NK-92 (cell line): ENCODE data around the gene CYP19A1.
"Not testable (repeated sequence)": the region's sequence is repeated elsewhere in the genome, so short reads cannot be mapped to it uniquely, and the experiment has no call there.

Experiments
- DNase-seq: peaks from one replicate; lab custom pipeline; 2025; ENCODE audit not compliant: unreplicated experiment; lab: John Stamatoyannopoulos, UW

CYP19A1 gene

GRCh38 chr15:51302480-51302879 is 35.9 kb downstream of the CYP19A1 start:
- no peak for DNase-seq

- no peak for DNase-seq
Observed at GRCh38 chr15:51299187-51300015, 39.0 kb downstream of the CYP19A1 start.

GRCh38 chr15:51298620-51299019 is 39.8 kb downstream of the CYP19A1 start:
- DNase-seq, result no peak

- no peak for DNase-seq
Observed at GRCh38 chr15:51290720-51291119, 47.7 kb downstream of the CYP19A1 start.

- DNase-seq, result no peak
Observed at GRCh38 chr15:51289290-51289689, 49.1 kb downstream of the CYP19A1 start.

GRCh38 chr15:51288143-51289065 is 50.0 kb downstream of the CYP19A1 start:
- DNase-seq, result no peak

- DNase-seq, result no peak
Observed at GRCh38 chr15:51286816-51287215, 51.6 kb downstream of the CYP19A1 start.

- no peak for DNase-seq
Observed at GRCh38 chr15:51285399-51285798, 53.0 kb downstream of the CYP19A1 start.

- DNase-seq, result no peak
Observed at GRCh38 chr15:51284871-51285270, 53.5 kb downstream of the CYP19A1 start.

GRCh38 chr15:51283026-51283425 is 55.4 kb downstream of the CYP19A1 start:
- no peak for DNase-seq

GRCh38 chr15:51282241-51282640 is 56.2 kb downstream of the CYP19A1 start:
- DNase-seq, result not testable (repeated sequence)

- DNase-seq, result no peak
Observed at GRCh38 chr15:51281368-51281967, 56.9 kb downstream of the CYP19A1 start.

GRCh38 chr15:51280838-51281237 is 57.6 kb downstream of the CYP19A1 start:
- no peak for DNase-seq

- DNase-seq, result no peak
Observed at GRCh38 chr15:51279391-51279790, 59.0 kb downstream of the CYP19A1 start.

- no peak for DNase-seq
Observed at GRCh38 chr15:51277101-51277500, 61.3 kb downstream of the CYP19A1 start.

GRCh38 chr15:51274956-51275355 is 63.4 kb downstream of the CYP19A1 start:
- no peak for DNase-seq

- DNase-seq, result no peak
Observed at GRCh38 chr15:51270706-51271105, 67.7 kb downstream of the CYP19A1 start.

- no peak for DNase-seq
Observed at GRCh38 chr15:51269496-51269895, 68.9 kb downstream of the CYP19A1 start.

- DNase-seq, result no peak
Observed at GRCh38 chr15:51267703-51268083, 70.7 kb downstream of the CYP19A1 start.

- no peak for DNase-seq
Observed at GRCh38 chr15:51267051-51267702, 71.2 kb downstream of the CYP19A1 start.

GRCh38 chr15:51266656-51267050 is 71.7 kb downstream of the CYP19A1 start:
- no peak for DNase-seq
